ENCODE data around the gene EEIG1. TPM values are rescaled to one million over a fixed set of nuclear protein-coding genes. Genes with fewer than 3 reads are reported as not detected.

EEIG1 gene
- total RNA-seq, 4 donors from 2014 or later, result 4.8 to 9.0 (median 7.1) TPM

- DNase-seq (ENCODE audit: low spot score) (no peak), ATAC-seq (ENCODE audit: low FRiP score) (no peak)
- TF ChIP-seq CTCF (IDR thresholded peaks at IDR 0.05), result no peak
Measured at GRCh38 chr9:127959841-127960409, 20.9 kb downstream of the EEIG1 start.

GRCh38 chr9:127959398-127959797 is 21.4 kb downstream of the EEIG1 start:
- no peak for DNase-seq (ENCODE audit: low spot score)
- TF ChIP-seq CTCF (IDR thresholded peaks at IDR 0.05), result no peak
- ATAC-seq (ENCODE audit: low FRiP score), result no peak

DNA sequence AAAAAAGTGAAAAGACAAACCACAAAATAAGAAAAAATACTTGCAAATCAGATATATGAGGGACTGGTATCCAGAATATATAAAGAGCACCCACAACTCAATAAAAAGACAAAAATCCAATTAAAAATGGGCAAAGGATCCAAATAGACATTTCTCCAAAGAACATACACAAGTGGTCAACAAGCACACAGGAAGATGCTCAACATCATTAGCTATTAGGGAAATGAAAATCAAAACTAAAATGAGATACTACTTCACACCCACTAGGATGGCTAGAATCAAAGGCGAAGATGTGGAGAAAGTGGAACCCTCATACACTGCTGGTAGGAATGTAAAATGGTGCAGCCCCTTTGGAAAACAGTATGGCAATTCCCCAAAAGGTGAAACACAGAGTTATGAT is 22.1 kb downstream of the EEIG1 start:
- ATAC-seq (ENCODE audit: low FRiP score), result no peak
- no peak for TF ChIP-seq CTCF (IDR thresholded peaks at IDR 0.05)
- no peak for DNase-seq (ENCODE audit: low spot score)

DNA sequence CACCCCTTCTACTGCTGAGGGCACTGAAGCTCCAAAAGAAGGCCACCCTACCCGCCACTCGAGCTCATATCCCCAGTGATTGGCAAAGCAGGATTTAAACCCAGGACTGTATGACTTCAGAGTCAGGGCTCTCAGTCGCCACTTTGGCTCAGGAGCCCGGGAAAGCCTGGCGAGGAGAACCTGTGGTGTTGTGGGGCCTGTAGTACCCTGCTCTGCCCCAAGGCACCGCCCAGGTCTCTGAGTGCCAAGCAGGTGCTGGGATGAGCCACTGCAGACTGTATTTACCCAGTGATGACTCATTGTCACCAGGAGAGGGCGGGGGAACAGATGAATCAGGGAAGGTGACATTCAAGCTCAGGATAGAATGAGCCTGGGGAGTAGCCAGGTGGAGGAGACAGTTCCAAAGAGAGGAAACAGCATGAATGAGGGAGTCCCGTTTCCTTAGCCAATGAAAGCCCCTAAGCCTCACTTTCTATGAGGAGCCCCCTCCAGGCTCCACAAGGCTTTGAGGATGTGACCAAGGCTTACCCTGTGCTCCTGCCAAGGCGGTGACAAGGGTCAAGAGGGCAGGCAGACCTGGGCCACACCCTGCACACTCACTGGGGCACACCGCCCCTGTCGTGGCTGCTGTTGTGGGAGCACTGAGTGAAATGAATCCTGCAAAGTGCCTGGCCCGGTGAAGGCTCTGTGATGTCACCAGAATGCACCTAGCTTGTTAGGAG is 25.3 kb downstream of the EEIG1 start:
- TF ChIP-seq CTCF (IDR thresholded peaks at IDR 0.05), result no peak
- peak; percentile 52 for ATAC-seq (ENCODE audit: low FRiP score)
- DNase-seq (ENCODE audit: low spot score), result no peak

DNA sequence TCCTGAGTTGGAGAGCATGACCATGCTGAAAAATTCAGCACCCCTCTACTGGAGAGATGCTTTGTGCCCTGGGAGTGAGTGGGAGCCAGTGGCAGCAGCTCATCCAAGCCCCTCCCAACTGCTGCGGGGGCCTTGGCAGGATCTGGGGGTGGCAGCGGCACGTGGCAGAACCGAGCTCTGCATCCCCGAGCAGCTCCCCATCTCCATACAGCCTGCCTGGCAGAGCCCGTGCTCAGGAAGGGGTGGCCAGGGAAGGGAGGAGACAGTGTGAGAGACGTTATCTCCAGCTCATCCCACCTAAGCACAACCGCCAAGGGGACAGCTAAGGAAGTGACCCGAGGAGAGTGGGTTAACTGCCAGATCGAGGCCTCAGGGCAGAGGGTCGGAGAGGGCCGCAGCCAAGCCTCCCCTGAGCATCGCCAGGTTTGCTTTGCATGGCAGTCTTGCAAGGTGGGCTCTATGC is 25.9 kb downstream of the EEIG1 start:
- no peak for TF ChIP-seq CTCF (IDR thresholded peaks at IDR 0.05)
- ATAC-seq (ENCODE audit: low FRiP score) (no peak), DNase-seq (ENCODE audit: low spot score) (no peak)

DNA sequence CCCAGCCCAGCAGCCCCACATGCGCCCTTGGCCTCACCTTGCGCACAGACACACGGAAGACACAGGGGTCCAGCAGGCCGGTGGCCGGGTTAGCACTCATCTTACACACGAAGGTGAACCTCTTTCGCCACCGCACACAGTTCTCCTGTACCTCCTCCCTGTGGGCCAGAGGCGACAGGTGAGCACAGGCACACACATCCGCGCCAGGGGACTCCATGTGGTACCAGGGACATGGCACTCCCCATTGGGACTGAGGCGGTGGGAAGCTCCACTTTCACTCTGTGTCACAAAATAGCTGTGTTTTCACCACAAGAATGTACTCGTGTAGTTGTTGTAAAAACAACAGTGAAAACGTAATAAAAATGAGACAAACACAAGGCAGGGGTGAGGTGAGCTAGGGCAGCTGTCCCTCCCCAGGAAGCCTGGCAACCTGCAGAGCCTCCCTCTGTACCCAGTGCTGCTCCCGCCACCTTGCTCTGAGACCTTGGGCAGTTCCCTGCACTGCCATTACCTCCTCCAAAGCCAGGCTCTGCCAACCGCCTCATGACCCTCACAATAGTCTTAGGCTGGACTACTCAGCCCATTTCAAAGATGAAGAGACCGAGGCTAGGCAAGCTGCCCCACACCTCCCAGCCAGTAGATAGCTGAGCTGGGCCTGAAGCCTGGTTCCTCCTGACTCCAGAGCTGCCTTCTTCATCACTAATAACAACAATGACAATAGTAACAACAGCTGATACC is 26.9 kb downstream of the EEIG1 start:
- DNase-seq (ENCODE audit: low spot score) (no peak), ATAC-seq (ENCODE audit: low FRiP score) (no peak)
- TF ChIP-seq CTCF (IDR thresholded peaks at IDR 0.05), result no peak

Measured in omental fat pad (tissue), 4 donors.